ENCODE results near the gene QKI. TPM values are rescaled to one million over a fixed set of nuclear protein-coding genes. Genes with fewer than 3 reads are reported as not detected.
"Not testable (repeated sequence)": the region's sequence is repeated elsewhere in the genome, so short reads cannot be mapped to it uniquely, and the experiment has no call there.

QKI gene
- total RNA-seq, 2 experiments from 2014 or later = 58.0 to 59.7 TPM

DNA sequence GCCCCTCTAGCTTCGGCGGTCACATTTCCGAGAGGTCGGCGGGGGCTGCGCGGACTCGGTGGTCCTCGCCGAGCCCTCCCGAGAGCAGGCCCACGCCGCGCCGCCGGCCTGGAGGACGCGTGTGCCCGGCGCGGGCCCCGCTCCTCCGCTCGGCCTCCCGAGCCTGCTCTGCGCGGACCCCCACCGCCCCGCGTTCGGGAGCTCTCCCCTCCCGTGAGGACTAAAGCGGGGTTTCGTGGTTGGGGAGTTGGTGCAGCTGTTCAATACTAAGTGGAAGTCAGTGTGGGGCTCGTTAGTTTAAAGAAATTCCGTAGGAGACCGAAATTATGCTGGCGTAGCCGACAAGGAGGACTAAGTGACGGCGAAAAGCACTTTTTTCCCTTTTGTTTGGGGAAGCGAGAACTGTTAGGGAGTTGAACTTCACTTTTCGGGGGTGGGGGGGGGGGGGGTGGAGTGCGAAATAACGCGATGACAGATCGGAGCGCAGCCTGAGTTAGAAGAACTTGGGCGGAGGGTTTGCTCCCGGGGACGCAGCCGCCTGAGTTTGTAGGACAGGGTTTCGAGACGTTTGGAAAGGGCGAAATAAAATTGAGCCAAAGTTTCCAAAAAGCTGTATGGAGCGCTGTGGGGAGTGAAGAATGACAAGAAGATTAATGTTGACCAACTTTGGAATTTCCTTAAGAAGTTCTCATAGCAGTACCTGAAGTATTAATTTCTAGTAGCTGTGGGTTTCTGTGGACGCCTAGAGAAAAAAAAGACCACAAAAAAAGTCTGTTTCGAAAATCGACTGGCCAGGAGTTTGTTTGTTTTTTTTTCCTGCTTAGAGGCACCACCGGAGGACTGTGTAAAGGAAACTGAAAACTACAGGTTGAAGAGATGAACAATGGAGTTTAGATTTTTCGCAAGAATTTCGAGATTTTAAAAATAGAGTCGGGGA is 1.4 kb downstream of the QKI start:
- H3K27me3 Mint-ChIP-seq = no peaks in the 10 kb centered on the region
- peak; percentile 30 for DNase-seq
- peaks cover 47% of the 10 kb centered on the region for H3K4me1 Mint-ChIP-seq
- peak overlapping the region; percentile 93 for H3K4me3 Mint-ChIP-seq
- H3K27ac Mint-ChIP-seq = peak overlapping the region; percentile 90
- H3K36me3 Mint-ChIP-seq = peaks cover 8% of the 10 kb centered on the region
- H3K9me3 Mint-ChIP-seq = no peaks in the 10 kb centered on the region

DNA sequence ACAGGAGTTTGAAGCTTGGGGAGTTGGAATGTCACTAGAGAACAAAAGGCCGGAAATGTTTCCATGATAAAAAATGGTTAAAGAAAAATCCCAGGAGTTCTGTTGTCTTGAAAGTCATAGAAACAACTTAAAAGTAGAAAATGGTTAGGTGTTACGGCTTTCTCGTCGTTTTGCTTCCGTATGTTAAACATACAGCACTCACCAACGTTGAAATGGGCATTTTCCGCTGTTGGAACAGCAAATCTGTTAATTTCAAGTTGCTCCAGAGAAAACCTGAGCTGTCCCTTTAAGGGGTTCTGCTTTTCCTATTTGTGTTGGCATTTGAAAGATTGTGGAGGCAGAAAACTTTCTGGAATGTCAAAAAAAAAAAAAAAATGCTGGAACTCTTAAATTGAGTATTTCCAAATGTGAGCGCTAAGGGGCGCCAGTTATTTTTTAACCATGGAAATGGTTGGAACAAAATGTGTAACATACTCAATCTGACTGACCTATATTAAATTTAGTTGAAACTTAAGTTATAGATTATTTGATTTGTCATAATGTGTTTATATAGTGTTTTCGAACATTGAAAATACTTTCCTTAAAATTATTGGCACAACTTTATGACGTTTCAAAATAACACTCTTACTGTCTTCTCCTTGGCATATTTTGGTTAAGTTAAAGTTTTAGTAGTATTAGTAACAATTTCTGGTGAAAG is 2.2 kb downstream of the QKI start:
- peaks cover 51% of the 10 kb centered on the region for H3K4me1 Mint-ChIP-seq
- no peak for DNase-seq

DNA sequence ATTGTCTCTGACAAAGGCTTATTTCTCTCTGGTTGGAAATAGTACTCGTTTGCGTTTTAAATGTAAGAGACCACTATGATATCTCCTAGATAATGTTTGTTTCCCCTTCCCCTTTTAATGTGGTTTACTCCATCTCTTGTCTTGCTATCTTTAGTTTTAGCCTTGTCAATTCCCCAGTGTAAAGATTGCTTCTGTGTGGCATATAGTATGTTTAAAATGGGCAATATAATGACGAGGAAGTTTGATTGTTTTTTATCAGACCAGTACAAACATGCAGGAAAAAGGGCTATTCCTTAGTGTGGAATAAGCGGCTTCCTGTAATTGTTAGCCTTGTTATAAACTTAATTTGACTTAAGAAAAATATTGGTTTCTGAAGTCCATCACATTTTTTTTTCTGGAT is 3.1 kb downstream of the QKI start:
- Mint-ChIP-seq H3K27ac (no peak overlapping the region), H3K27me3 (no peaks in the 10 kb centered on the region), H3K9me3 (no peaks in the 10 kb centered on the region), H3K4me3 (peak overlapping the region; percentile 53), H3K4me1 (peaks cover 51% of the 10 kb centered on the region), H3K36me3 (peaks cover 5% of the 10 kb centered on the region)
- DNase-seq = no peak

More for the DNA sequence above, 2.2 kb downstream of the QKI start:
- H3K27ac Mint-ChIP-seq = peak overlapping the region; percentile 90
- H3K9me3 Mint-ChIP-seq = no peaks in the 10 kb centered on the region
- no peaks in the 10 kb centered on the region for H3K27me3 Mint-ChIP-seq
- peaks cover 5% of the 10 kb centered on the region for H3K36me3 Mint-ChIP-seq
- H3K4me3 Mint-ChIP-seq = peak overlapping the region; percentile 93

DNA sequence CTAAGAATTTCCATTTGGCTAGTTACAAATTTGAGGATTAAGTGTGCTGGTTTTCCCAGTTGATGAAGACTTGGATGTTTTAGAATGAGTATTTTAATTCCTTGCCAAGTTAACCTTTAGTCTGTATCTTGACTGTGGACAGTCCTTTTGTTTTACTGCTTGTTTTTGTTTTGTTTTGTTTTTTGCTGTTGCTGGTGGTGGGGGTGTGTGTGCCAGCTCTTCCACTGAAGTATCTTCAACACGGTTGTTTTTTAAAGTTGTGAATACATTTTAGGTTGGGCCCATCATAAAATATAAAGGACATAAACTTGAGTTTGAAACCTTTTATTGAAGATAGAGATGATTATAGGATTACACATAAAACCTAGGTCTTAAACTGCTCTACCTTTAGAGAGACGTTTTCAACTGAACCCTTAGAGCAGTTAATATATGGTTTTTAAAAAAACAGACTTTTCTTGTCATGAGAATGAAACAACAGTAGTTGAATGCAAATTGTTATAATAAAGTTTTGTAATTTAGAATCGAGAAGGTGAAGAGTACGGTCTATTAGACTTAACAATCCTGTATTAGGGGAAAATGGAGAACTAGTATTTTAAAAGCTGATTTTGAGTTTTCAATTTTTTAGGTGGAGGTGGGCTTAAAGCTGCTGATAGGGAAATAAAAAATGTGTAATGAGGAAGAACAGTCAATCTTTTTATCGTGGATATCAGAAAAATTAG is 4.0 kb downstream of the QKI start:
- DNase-seq = no peak
- H3K36me3 Mint-ChIP-seq = peaks cover 5% of the 10 kb centered on the region
- peak overlapping the region; percentile 9 for H3K4me3 Mint-ChIP-seq
- no peak overlapping the region for H3K27ac Mint-ChIP-seq
- H3K4me1 Mint-ChIP-seq = peaks cover 49% of the 10 kb centered on the region
- no peaks in the 10 kb centered on the region for H3K9me3 Mint-ChIP-seq
- no peaks in the 10 kb centered on the region for H3K27me3 Mint-ChIP-seq

DNA sequence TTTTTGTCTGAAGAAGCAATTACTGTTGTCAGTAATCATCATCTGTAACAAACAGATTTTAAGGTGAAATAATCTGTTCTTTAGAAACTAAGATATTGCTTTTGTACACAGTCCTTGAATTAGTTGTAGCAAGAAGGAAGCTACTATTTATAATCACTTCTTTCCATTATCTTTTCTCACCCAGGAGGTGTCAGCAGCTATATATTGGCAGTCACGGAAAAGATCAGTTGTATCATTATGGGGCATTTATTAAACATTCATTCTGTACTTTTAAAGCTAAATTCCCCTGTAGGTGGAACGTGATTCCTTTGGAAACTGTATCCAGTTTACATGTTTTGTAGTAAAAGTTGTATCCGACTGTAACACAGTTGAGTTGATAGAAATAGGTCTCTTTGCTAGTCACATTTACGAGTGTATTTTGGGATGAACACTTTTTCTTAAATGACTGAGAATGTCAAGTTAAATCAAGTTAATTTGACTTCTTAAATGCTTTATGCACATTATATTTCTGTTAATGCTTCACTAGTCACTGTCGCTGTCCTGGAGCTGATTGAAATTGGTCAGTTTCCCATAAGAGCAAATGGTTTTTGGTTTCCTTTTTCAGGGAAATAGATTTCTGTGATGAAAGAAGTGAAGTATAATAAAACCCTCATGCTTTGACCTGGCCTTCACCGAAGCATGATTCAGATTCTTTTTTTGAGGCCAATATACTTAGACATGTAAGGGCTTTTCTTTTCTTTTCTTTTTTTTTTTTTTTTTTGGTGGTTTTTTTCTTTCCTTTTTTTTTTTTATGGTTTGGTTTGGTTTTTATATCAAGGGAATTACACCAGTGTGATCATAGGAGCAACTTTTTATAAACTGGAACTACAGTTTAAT is 5.1 kb downstream of the QKI start:
- no peak for DNase-seq
- Mint-ChIP-seq H3K4me1 (peaks cover 54% of the 10 kb centered on the region), H3K27ac (peak overlapping the region; percentile 34), H3K27me3 (no peaks in the 10 kb centered on the region), H3K4me3 (peak overlapping the region; percentile 37), H3K36me3 (peaks cover 7% of the 10 kb centered on the region), H3K9me3 (no peaks in the 10 kb centered on the region)

DNA sequence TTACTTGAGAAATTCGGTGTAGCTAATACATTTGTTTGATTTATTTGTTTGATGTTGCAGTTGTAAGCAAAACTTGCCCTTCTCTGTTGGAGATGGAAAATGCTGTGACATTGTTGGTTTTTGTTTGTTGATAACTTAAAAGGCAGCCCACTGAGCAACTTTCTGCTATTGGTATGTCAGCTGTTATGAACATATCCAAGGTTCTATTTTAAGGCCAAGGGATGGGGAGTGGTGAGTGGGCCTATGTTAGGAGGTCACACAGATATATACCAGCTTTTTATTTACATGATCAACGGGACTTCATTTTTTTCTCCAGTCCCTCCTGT is 5.7 kb downstream of the QKI start:
- Mint-ChIP-seq H3K9me3 (no peaks in the 10 kb centered on the region), H3K4me1 (peaks cover 54% of the 10 kb centered on the region), H3K4me3 (no peak overlapping the region), H3K27me3 (no peaks in the 10 kb centered on the region), H3K27ac (peak overlapping the region; percentile 34), H3K36me3 (peaks cover 7% of the 10 kb centered on the region)
- DNase-seq = no peak

DNA sequence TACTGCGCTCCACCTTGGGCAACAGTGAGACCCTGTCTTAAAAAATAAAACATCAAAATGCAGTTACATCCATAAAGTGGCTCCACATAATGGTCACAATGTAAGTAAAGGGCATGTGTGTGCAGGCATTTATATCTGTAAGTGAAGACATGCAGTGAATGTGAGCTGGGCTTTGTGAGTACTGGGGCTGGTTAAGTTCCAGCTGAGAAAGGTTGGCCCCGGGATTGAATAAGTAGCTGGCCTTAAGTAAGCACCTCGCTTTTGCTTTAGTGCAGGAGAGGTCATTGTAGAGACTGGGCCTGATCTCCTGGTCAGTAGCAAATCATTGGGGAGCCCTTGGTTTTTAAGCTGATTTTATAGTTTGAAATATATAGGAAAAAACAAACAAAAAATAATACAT is 8.0 kb downstream of the QKI start:
- peaks cover 3% of the 10 kb centered on the region for H3K36me3 Mint-ChIP-seq
- H3K27ac Mint-ChIP-seq = no peak overlapping the region
- no peak overlapping the region for H3K4me3 Mint-ChIP-seq
- H3K9me3 Mint-ChIP-seq = no peaks in the 10 kb centered on the region
- H3K27me3 Mint-ChIP-seq = no peaks in the 10 kb centered on the region
- H3K4me1 Mint-ChIP-seq = peaks cover 50% of the 10 kb centered on the region
- no peak for DNase-seq

DNA sequence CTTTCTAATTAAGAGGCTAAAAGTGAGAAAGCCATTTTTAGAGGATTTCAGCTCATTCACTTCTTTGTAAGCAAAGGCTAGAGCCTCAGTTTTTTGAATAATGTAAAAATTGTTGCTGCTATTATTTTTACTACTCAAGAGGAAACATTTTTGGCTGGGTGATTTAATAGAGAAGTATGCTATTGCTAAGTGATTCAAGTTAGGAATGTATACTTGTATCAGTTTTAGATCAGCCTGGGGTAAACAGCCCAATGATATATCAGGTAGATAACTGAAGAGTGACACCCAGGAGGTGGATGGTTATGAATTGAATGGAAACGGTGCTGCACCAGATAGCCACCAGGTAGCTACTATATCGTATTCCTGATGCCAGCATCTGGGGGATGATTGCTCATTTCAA is 9.2 kb downstream of the QKI start:
- no peak for DNase-seq
- H3K9me3 Mint-ChIP-seq = no peaks in the 10 kb centered on the region
- peaks cover 44% of the 10 kb centered on the region for H3K4me1 Mint-ChIP-seq
- no peak overlapping the region for H3K4me3 Mint-ChIP-seq
- no peak overlapping the region for H3K27ac Mint-ChIP-seq
- peaks cover 3% of the 10 kb centered on the region for H3K36me3 Mint-ChIP-seq
- no peaks in the 10 kb centered on the region for H3K27me3 Mint-ChIP-seq

DNA sequence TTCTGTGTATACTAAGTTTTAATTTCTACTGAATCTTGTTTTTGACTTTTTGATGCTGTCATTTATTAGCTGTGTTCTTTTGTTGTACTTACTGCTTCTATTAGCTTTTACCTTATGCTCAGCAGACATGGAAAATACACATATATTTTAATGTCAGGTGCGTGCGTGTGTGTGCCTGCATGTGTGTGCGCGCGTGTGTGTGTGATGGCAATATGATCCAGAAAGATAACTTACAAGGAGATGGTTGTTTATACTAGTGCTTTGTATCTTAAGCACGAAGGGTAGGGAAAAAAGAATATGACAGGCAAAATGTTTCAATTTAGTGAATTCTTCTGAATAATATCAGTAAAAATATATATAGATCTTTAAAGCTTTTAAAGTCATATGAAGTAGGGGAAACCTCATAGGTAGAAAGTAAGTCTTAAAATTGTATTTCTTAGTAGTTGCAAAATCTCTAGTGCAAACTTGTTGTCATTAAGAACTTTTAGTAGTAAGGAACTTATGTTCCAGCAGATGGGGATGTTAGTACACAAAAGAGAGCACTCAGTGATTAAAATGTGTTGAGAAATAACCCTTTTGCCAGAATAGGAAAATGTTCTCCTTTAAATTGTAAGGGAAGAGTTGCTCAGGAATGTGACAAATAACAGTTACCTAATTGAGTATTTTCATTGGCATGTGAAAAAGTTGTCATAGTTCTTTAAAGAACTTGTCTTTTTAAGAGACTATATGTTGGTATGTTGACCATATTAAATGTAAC is 13.2 kb downstream of the QKI start:
- no peak overlapping the region for H3K27ac Mint-ChIP-seq
- H3K4me3 Mint-ChIP-seq = no peak overlapping the region
- H3K36me3 Mint-ChIP-seq = peaks cover 4% of the 10 kb centered on the region
- no peaks in the 10 kb centered on the region for H3K9me3 Mint-ChIP-seq
- H3K27me3 Mint-ChIP-seq = no peaks in the 10 kb centered on the region
- H3K4me1 Mint-ChIP-seq = peaks cover 33% of the 10 kb centered on the region
- no peak for DNase-seq

DNA sequence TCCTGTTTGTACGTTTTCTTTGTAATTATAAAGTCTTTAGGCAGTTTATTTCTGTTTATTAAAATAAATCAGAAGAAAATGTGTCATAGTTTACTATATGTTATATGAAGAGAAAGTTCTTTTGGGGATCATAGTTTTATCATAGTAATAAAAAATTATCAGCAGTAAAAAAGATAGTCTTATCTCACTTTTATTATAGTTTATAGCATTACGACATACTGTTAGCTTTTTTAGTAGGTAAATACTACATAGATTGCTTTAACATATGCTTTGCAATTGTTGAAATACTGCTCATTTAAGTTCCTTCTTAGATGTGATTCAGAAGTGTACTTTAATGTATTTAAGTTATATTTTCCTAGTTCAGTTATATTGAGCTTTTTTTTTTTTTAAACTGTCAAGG is 13.9 kb downstream of the QKI start:
- H3K4me1 Mint-ChIP-seq = peaks cover 33% of the 10 kb centered on the region

DNA sequence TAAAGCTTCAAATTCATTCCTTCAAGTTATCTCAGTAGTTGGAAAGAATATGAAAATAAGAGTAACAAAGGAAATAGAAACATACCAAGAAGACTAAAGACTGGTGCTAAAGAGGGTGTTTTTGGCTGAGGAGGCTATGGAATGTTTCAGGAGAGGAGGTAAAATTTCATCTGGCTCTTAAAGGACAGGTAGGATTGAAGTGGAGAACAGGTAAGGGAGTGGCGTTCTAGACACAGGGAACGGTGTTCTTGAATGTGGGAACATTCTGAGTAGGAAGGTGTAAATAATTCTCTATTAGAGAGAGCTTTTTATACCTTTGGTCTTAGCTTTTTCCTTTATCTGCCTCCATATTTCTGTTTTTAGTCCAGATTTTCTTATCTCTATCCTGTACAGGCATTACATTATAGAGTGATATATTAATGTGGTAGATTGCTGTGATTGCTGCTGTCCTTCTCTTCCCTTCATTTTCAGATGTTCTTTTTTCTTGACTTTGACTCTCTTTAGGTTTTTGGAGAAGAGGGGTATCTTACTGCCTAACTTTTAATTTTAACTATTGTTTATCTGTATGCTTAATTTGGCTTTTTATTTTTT is 15.4 kb downstream of the QKI start:
- peaks cover 27% of the 10 kb centered on the region for H3K4me1 Mint-ChIP-seq
- no peak overlapping the region for H3K4me3 Mint-ChIP-seq
- no peaks in the 10 kb centered on the region for H3K9me3 Mint-ChIP-seq
- H3K27ac Mint-ChIP-seq = no peak overlapping the region
- no peak for DNase-seq
- H3K36me3 Mint-ChIP-seq = peaks cover 1% of the 10 kb centered on the region
- H3K27me3 Mint-ChIP-seq = no peaks in the 10 kb centered on the region

More for the DNA sequence above, 13.9 kb downstream of the QKI start:
- no peak overlapping the region for H3K4me3 Mint-ChIP-seq
- H3K36me3 Mint-ChIP-seq = peaks cover 4% of the 10 kb centered on the region
- no peaks in the 10 kb centered on the region for H3K27me3 Mint-ChIP-seq
- H3K27ac Mint-ChIP-seq = no peak overlapping the region
- no peaks in the 10 kb centered on the region for H3K9me3 Mint-ChIP-seq
- DNase-seq = no peak

DNA sequence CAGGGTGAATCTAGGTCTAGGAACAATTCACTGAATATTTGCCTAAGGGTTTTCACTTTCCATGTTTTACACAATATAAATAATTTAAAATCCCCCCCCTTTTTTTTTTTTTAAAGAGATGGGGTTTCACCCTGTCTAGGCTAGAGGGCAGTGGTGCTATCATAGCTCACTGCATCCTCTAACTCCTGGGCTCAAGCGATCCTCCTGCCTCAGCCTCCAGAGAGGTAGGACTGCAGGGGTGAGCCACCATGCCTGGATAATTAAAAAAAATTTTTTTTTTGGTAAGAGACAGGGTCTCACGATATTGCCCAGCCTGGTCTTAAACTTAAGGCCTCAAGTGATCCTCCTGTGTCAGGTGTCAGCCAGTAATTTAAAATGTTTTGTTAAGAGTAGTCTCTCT is 17.8 kb downstream of the QKI start:
- Mint-ChIP-seq H3K36me3 (peaks cover 4% of the 10 kb centered on the region), H3K9me3 (no peaks in the 10 kb centered on the region)
- no peak for DNase-seq

DNA sequence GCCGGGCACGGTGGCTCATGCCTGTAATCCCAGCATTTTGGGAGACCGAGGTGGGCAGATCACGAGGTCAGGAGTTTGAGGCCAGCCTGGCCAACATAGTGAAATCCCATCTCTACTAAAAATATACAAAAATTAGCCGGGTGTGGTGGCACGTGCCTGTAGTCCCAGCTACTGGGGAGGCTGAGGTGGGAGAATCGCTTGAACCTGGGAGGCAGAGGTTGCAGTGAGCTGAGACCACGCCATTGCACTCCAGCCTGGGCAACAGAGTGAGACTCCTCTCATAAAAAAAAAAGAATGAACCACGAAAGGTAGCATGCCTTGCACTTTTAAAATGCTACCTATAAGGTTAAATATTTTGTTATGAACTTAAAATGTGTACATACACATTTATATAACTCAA is 19.0 kb downstream of the QKI start:
- not testable (repeated sequence) for H3K4me3 Mint-ChIP-seq, H3K9me3 Mint-ChIP-seq, H3K36me3 Mint-ChIP-seq, DNase-seq, H3K27me3 Mint-ChIP-seq, H3K27ac Mint-ChIP-seq
- peaks cover 42% of the 10 kb centered on the region for H3K4me1 Mint-ChIP-seq

More for the DNA sequence above, 17.8 kb downstream of the QKI start:
- Mint-ChIP-seq H3K27me3 (no peaks in the 10 kb centered on the region), H3K27ac (no peak overlapping the region), H3K4me3 (no peak overlapping the region), H3K4me1 (peaks cover 36% of the 10 kb centered on the region)
